ENCODE data around the gene NAAA.
"Not testable (repeated sequence)": the region's sequence is repeated elsewhere in the genome, so short reads cannot be mapped to it uniquely, and the experiment has no call there.

NAAA gene

DNA sequence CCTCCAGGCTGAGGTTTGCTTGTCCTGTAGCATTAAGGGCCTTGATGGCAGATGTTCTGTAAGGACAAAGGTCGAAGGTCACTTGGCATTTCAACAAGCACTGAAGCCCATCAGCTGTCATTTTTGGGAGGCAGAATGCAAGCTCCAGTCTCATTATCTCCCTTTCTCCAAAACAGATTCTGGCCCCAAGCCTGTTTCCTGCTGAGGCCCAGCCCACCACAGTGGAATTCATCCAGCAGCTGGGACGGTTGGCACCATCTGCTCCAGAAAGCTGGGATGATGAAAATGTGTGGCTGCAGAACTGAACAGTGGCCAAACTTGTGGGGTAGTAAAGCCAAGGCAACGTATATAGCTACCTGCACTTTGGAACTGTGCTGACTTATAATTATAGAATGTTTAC is 20.9 kb downstream of the NAAA start:
- no peak for DNase-seq (ENCODE audit: low read depth in 2 of 2)

- DNase-seq (ENCODE audit: low read depth in 2 of 2) = no peak
Measured at GRCh38 chr4:75916091-75916661, 24.6 kb downstream of the NAAA start.

GRCh38 chr4:75912968-75913367 is 27.8 kb downstream of the NAAA start:
- no peak for DNase-seq (ENCODE audit: low read depth in 2 of 2)

DNA sequence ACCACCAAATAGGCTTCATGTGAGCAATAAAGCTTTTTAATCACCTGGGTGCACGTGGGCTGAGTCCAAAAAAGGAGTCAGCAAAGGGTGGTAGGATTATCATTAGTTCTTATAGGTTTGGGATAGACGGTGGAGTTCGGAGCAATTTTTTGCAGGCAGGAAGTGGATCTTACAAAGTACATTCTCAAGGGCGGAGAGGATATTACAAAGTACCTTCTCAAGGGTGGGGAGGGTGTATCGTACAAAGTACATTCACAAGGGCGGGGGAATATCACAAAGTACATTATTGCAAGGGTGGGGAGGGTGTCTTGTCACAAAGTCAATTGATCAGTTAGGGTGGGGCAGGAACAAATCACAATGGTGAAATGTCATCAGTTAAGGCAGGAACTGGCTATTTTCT is 30.0 kb downstream of the NAAA start:
- DNase-seq (ENCODE audit: low read depth in 2 of 2) = not testable (repeated sequence)

- no peak for DNase-seq (ENCODE audit: low read depth in 2 of 2)
Measured at GRCh38 chr4:75909405-75909804, 31.4 kb downstream of the NAAA start.

- DNase-seq (ENCODE audit: low read depth in 2 of 2) = no peak
Measured at GRCh38 chr4:75908555-75908954, 32.3 kb downstream of the NAAA start.

DNA sequence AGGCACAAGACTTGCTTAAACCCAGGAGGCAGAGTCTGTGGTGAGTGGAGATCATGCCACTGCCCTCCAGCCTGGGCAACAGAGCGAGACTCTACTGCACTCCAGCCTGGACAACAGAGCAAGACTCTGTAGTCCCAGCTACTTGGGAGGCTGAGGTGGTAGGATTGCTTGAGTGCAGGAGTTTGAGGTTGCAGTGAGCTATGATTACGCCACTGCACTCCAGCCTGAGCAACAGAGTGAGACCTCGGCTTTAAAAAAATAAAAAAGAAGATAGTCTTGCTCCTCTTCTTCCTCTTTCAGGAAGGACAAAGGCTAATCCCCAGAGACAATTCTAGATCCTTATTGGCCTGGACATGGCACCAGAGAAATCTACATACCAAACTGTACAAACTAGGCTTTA is 32.8 kb downstream of the NAAA start:
- DNase-seq (ENCODE audit: low read depth in 2 of 2) = no peak

GRCh38 chr4:75904076-75904475 is 36.7 kb downstream of the NAAA start:
- no peak for DNase-seq (ENCODE audit: low read depth in 2 of 2)

GRCh38 chr4:75902352-75902751 is 38.5 kb downstream of the NAAA start, which contains the start of gene PPEF2:
Gene PPEF2 (minus strand): TSS chr4:75902452. CDS start chr4:75896325, 6,127 bp downstream.
- no peak for DNase-seq (ENCODE audit: low read depth in 2 of 2)

DNA sequence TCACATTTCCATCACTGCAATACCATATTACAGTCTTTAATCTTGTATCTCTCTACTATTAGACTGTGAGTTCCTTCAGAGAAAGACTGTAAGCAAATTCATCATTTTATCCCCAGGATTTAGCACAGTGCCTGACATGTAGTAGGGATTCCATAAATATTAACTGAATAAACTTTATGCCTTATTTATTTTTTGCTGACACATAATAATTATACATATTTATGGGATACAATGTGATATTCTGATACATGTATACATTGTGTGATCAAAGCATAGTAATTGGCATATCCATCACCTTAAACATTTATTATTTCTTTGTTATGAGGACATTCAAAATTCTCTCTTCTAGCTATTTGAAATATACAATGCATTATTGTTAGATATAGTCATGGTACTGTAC is 42.3 kb downstream of the NAAA start:
- DNase-seq (ENCODE audit: low read depth in 2 of 2) = no peak

GRCh38 chr4:75895744-75896314 is 45.0 kb downstream of the NAAA start:
- no peak for DNase-seq (ENCODE audit: low read depth in 2 of 2)

DNA sequence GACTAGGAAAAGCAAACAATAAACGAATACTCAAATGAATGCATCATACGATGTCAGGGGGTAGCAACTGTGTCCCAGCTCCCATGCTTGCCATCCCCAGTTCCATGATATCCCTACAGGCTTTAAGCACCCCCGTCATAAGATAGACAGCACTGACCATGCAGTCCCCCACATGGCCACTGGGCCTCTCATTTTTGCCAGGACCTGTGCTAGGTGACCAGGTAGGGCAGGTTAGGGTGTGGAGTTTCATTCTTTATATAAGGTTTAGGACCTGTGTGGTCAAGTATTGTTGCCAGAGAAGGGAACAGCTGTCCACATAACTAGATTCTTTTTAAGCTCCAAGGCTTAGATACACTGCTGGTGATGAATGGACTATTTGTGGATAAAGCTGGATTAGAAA is 48.3 kb downstream of the NAAA start:
- DNase-seq (ENCODE audit: low read depth in 2 of 2) = no peak

- no peak for DNase-seq (ENCODE audit: low read depth in 2 of 2)
Measured at GRCh38 chr4:75891611-75892010, 49.2 kb downstream of the NAAA start.

GRCh38 chr4:75889537-75890199 is 51.1 kb downstream of the NAAA start:
- DNase-seq (ENCODE audit: low read depth in 2 of 2) = no peak

DNA sequence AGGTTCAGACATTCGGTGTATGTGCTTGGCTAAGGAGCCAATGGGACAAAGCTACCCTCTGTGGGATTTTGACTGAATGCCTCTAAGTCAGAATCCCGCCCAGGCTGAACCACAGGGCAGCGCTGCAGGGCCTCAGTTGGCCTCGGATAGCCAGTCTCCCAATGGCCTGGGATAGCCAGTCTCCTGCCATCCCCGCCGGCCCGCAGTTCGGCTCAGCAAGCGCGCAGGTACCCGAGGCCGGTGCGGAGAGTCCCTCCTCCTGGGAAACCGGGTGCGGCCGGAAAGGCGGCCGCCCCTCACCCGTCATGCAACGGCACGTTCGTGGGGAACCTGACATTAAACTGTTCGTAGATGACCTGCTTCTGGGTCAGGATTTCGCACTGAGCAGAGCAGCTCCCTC is 54.7 kb downstream of the NAAA start:
- DNase-seq (ENCODE audit: low read depth in 2 of 2) = no peak

GRCh38 chr4:75881476-75881875 is 59.3 kb downstream of the NAAA start:
- DNase-seq (ENCODE audit: low read depth in 2 of 2) = no peak

DNA sequence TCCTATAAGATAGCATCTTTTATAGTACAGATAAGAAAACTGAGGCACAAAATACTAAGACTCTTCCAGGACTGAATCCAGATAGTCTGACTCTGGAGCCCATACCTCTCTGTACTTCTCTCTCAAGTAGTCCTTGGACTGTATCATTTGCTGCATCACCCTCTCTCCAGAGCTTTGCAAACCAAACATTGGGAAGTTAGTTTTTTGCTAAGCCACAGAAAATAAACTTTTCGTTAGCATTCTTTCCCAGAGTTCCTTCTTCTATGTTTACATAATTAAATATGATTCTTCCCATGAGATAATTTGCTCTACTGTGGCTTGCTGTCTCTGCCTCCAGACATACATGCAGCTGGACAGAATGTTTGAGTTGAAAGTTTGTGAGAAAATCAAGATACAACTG is 60.5 kb downstream of the NAAA start:
- no peak for DNase-seq (ENCODE audit: low read depth in 2 of 2)

DNA sequence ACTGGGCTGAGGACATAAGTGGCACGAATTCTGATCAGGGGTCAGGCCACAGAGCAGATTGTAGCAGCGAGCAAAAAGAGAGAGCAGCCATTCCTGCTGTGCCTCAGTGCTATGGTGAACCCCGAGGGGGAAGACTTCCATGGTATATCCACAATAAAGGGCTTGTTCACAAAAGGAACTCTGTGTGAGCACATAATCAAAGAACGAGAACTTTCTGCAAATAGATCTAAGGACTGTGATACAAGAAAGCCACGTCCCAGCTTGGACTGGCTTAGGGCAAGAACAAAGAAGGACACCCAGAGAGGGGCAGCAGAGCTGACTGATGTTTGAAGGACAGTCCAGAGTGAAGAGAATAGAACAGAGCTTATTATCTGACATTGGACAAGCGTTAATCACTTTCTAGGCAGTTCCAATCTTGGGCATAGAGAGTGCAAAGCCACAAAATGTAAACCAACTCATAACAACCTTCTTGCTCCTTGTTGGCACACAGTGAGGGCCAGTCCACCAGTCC is 62.5 kb downstream of the NAAA start:
- DNase-seq (ENCODE audit: low read depth in 2 of 2) = no peak

GRCh38 chr4:75876218-75876617 is 64.6 kb downstream of the NAAA start:
- DNase-seq (ENCODE audit: low read depth in 2 of 2) = no peak

- no peak for DNase-seq (ENCODE audit: low read depth in 2 of 2)
Measured at GRCh38 chr4:75869100-75869499, 71.7 kb downstream of the NAAA start.

DNA sequence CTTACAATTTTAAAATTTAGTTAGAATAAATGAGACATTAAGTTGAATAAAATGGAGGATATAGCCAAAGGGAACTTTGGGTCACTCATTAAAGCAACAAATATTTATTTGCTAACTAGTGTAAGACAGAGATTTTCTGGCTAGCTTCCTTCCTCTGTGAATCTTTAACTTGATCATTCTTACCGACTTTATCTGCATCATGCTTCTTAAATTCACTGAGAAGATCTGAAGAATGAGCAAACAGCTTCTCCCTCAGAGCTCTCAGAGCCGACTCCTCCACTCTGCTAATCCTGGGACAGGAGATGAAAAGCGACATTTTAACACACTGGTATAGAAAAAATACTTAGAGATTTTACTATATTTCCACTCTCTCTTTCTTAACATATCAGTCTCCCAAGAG is 73.7 kb downstream of the NAAA start:
- no peak for DNase-seq (ENCODE audit: low read depth in 2 of 2)

Measured in stimulated activated CD8-positive, alpha-beta memory T cell treated with anti-CD3 and anti-CD28 coated beads, Interleukin-2, amount 100 ng/mL, for 1 hour (primary cell).